Astrocyte of the cerebellum (primary cell): Measurements from ENCODE around the gene MAGI3.

Experiments used
- DNase-seq: peaks from one replicate; pipeline ENCODE4 v3.0.0-alpha.2; 2011; ENCODE audit warnings: low read depth
- H3K4me3 ChIP-seq: 2 replicates; pipeline ENCODE4 v1.5.1; 2011; ENCODE audit warnings: mild to moderate bottlenecking, low read depth, low read length, moderate library complexity
- CTCF ChIP-seq: IDR thresholded peaks from 2 replicates; pipeline ENCODE4 v1.5.1; 2012; ENCODE audit warnings: low read length, low read depth, moderate library complexity, mild to moderate bottlenecking; ENCODE audit errors: missing control alignments
- in situ Hi-C: cut with HindIII; loops from 2 replicates; pipeline ENCODE4 v1.10.0; 2017; ENCODE audit warnings: low sequenced_read_pairs

MAGI3 gene

GRCh38 chr1:113439277-113439670 lies 49.0 kb downstream of the MAGI3 start:
- H3K4me3 ChIP-seq: no peak overlapping the region
- no peak for DNase-seq
- in situ Hi-C loops: no loop called here
- no peak for TF ChIP-seq CTCF

GRCh38 chr1:113442131-113442530 lies 51.8 kb downstream of the MAGI3 start:
- TF ChIP-seq CTCF: no peak
- no peak overlapping the region for H3K4me3 ChIP-seq
- DNase-seq: no peak
- in situ Hi-C loops: no loop called here

- in situ Hi-C loops: no loop called here
- H3K4me3 ChIP-seq: no peak overlapping the region
- no peak for DNase-seq
- no peak for TF ChIP-seq CTCF
These were observed 54.5 kb downstream of the MAGI3 start for GRCh38 chr1:113444857-113445256.

- DNase-seq: no peak
- no peak for TF ChIP-seq CTCF
- no peak overlapping the region for H3K4me3 ChIP-seq
- in situ Hi-C loops: no loop called here
These were observed 61.4 kb downstream of the MAGI3 start for GRCh38 chr1:113451710-113452109.

- in situ Hi-C loops: no loop called here
- no peak overlapping the region for H3K4me3 ChIP-seq
- peak; percentile 64 for TF ChIP-seq CTCF
- peak; percentile 26 for DNase-seq
These were observed 62.8 kb downstream of the MAGI3 start for GRCh38 chr1:113452921-113453770.

- no peak for TF ChIP-seq CTCF
- no peak for DNase-seq
- in situ Hi-C loops: no loop called here
- no peak overlapping the region for H3K4me3 ChIP-seq
These were observed 63.4 kb downstream of the MAGI3 start for GRCh38 chr1:113453771-113454083.

GRCh38 chr1:113455374-113455773 lies 65.1 kb downstream of the MAGI3 start:
- TF ChIP-seq CTCF: no peak
- no peak for DNase-seq
- no peak overlapping the region for H3K4me3 ChIP-seq
- in situ Hi-C loops: no loop called here
